ENCODE data around the gene AP3S1. TPM values are rescaled to one million over a fixed set of nuclear protein-coding genes. Genes with fewer than 3 reads are reported as not detected.

The AP3S1 gene
- total RNA-seq, 1 experiment from 2014 or later: 60.8 TPM

DNA sequence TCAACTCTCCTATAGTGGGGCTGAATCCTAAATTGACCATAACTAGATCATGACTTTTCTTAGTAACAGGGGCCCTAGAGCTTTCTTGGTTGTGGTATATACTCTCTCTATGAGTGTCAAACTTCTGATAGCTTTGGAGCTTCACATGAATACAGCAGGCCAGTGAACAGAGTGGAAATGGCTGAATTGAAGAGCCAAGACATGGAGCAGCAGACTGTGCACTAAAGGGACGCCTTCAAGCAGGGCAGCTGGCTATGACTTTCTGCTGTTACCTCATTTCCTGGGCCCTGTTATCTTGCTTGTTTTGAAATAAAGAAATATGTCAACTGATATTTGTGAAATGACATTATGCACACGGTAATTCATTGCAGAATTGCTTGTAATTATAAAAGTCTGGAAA is 41.6 kb upstream of the AP3S1 start:
- ChIA-PET POLR2A (interaction anchor here (0.7 to 0.9 kb wide), 2 partner anchors 15 to 165 kb away, joined by 3 read pairs; no protein-coding TSS in a partner anchor), CTCF (no interaction called here)
- no peak for DNase-seq (ENCODE audit: low spot score)
- Mint-ChIP-seq H3K4me1 (no peaks in the 10 kb centered on the region), H3K9me3 (no peaks in the 10 kb centered on the region), H3K27me3 (ENCODE audit: low read depth) (no peaks in the 10 kb centered on the region), H3K36me3 (peaks cover 10% of the 10 kb centered on the region), H3K27ac (no peak overlapping the region), H3K4me3 (no peak overlapping the region)
- no peak for TF ChIP-seq ZNF396 (CRISPR knock-in tag; IDR thresholded peaks at IDR 0.05; ENCODE audit: borderline replicate concordance)
- TF ChIP-seq, protein P1, sequence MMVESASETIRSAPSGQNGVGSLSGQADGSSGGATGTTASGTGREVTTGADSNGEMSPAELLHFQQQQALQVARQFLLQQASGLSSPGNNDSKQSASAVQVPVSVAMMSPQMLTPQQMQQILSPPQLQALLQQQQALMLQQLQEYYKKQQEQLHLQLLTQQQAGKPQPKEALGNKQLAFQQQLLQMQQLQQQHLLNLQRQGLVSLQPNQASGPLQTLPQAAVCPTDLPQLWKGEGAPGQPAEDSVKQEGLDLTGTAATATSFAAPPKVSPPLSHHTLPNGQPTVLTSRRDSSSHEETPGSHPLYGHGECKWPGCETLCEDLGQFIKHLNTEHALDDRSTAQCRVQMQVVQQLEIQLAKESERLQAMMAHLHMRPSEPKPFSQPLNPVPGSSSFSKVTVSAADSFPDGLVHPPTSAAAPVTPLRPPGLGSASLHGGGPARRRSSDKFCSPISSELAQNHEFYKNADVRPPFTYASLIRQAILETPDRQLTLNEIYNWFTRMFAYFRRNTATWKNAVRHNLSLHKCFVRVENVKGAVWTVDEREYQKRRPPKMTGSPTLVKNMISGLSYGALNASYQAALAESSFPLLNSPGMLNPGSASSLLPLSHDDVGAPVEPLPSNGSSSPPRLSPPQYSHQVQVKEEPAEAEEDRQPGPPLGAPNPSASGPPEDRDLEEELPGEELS (CRISPR knock-in tag; IDR thresholded peaks at IDR 0.05): no peak
- TF ChIP-seq FOXJ3 (CRISPR knock-in tag; IDR thresholded peaks at IDR 0.05; ENCODE audit: borderline replicate concordance): no peak
- TF ChIP-seq, protein P2, sequence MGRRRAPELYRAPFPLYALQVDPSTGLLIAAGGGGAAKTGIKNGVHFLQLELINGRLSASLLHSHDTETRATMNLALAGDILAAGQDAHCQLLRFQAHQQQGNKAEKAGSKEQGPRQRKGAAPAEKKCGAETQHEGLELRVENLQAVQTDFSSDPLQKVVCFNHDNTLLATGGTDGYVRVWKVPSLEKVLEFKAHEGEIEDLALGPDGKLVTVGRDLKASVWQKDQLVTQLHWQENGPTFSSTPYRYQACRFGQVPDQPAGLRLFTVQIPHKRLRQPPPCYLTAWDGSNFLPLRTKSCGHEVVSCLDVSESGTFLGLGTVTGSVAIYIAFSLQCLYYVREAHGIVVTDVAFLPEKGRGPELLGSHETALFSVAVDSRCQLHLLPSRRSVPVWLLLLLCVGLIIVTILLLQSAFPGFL (CRISPR knock-in tag; IDR thresholded peaks at IDR 0.05; ENCODE audit: borderline replicate concordance): no peak
- TF ChIP-seq, protein P3, sequence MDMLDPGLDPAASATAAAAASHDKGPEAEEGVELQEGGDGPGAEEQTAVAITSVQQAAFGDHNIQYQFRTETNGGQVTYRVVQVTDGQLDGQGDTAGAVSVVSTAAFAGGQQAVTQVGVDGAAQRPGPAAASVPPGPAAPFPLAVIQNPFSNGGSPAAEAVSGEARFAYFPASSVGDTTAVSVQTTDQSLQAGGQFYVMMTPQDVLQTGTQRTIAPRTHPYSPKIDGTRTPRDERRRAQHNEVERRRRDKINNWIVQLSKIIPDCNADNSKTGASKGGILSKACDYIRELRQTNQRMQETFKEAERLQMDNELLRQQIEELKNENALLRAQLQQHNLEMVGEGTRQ (CRISPR knock-in tag; IDR thresholded peaks at IDR 0.05): no peak
- ATAC-seq: no peak

DNA sequence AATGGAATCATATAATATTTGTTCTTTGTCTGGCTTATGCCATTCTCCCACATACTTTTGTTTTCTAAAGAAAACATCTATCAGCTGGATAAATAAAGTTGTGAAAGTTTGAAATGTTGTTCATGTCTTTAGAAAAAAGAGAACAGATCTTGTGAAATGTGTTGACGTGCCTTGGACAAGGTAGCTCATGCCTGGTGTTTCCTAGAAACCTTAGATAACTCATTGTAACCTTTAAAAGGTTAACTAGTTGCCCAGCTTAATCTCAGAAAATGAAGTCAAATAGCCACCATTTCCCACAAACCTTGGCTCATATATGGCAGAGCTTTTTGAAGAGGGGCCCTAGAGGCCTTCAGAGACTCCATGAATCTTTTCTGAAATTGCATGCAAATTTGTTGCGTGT is 40.6 kb upstream of the AP3S1 start:
- ATAC-seq (no peak), DNase-seq (ENCODE audit: low spot score) (no peak)
- H3K36me3 Mint-ChIP-seq: peaks cover 11% of the 10 kb centered on the region
- CTCF ChIA-PET: no interaction called here
- H3K9me3 Mint-ChIP-seq: no peaks in the 10 kb centered on the region
- TF ChIP-seq, protein P4, sequence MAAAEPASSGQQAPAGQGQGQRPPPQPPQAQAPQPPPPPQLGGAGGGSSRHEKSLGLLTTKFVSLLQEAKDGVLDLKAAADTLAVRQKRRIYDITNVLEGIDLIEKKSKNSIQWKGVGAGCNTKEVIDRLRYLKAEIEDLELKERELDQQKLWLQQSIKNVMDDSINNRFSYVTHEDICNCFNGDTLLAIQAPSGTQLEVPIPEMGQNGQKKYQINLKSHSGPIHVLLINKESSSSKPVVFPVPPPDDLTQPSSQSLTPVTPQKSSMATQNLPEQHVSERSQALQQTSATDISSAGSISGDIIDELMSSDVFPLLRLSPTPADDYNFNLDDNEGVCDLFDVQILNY (CRISPR knock-in tag; IDR thresholded peaks at IDR 0.05): no peak
- TF ChIP-seq, protein P2 (CRISPR knock-in tag; IDR thresholded peaks at IDR 0.05; ENCODE audit: borderline replicate concordance): no peak
- TF ChIP-seq, protein P5, sequence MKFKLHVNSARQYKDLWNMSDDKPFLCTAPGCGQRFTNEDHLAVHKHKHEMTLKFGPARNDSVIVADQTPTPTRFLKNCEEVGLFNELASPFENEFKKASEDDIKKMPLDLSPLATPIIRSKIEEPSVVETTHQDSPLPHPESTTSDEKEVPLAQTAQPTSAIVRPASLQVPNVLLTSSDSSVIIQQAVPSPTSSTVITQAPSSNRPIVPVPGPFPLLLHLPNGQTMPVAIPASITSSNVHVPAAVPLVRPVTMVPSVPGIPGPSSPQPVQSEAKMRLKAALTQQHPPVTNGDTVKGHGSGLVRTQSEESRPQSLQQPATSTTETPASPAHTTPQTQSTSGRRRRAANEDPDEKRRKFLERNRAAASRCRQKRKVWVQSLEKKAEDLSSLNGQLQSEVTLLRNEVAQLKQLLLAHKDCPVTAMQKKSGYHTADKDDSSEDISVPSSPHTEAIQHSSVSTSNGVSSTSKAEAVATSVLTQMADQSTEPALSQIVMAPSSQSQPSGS (CRISPR knock-in tag; IDR thresholded peaks at IDR 0.05; ENCODE audit: borderline replicate concordance, low read depth): no peak
- TF ChIP-seq ZNF671 (CRISPR knock-in tag; IDR thresholded peaks at IDR 0.05): no peak
- H3K4me3 Mint-ChIP-seq: no peak overlapping the region
- peaks cover under 1% of the 10 kb centered on the region for H3K4me1 Mint-ChIP-seq
- H3K27me3 Mint-ChIP-seq (ENCODE audit: low read depth): no peaks in the 10 kb centered on the region
- POLR2A ChIA-PET: no interaction called here
- no peak overlapping the region for H3K27ac Mint-ChIP-seq

DNA sequence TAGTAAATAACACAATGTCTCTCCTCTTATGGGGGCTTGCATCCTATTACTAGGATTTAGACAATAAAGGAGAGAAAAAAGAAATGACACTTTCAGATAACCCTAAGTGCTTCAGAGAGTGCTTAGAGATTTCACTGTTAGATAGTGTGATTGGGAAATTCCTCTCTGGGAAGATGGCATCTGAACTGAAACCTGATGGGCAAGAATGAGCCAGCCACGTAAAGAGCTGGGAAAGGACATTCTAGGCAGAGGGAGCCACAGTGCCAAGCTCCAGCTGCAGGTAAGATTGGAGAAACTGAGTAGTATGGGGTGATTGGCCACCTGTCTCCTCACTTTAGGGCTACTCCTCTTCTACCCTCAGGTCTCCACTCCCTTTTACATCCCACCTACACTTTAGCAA is 39.8 kb upstream of the AP3S1 start:
- H3K27me3 Mint-ChIP-seq (ENCODE audit: low read depth): no peaks in the 10 kb centered on the region
- TF ChIP-seq, protein P6, sequence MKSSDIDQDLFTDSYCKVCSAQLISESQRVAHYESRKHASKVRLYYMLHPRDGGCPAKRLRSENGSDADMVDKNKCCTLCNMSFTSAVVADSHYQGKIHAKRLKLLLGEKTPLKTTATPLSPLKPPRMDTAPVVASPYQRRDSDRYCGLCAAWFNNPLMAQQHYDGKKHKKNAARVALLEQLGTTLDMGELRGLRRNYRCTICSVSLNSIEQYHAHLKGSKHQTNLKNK (CRISPR knock-in tag; IDR thresholded peaks at IDR 0.05): no peak
- no peak for TF ChIP-seq RELA (CRISPR knock-in tag; IDR thresholded peaks at IDR 0.05; ENCODE audit: borderline replicate concordance)
- TF ChIP-seq, protein P7, sequence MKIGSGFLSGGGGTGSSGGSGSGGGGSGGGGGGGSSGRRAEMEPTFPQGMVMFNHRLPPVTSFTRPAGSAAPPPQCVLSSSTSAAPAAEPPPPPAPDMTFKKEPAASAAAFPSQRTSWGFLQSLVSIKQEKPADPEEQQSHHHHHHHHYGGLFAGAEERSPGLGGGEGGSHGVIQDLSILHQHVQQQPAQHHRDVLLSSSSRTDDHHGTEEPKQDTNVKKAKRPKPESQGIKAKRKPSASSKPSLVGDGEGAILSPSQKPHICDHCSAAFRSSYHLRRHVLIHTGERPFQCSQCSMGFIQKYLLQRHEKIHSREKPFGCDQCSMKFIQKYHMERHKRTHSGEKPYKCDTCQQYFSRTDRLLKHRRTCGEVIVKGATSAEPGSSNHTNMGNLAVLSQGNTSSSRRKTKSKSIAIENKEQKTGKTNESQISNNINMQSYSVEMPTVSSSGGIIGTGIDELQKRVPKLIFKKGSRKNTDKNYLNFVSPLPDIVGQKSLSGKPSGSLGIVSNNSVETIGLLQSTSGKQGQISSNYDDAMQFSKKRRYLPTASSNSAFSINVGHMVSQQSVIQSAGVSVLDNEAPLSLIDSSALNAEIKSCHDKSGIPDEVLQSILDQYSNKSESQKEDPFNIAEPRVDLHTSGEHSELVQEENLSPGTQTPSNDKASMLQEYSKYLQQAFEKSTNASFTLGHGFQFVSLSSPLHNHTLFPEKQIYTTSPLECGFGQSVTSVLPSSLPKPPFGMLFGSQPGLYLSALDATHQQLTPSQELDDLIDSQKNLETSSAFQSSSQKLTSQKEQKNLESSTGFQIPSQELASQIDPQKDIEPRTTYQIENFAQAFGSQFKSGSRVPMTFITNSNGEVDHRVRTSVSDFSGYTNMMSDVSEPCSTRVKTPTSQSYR (CRISPR knock-in tag; IDR thresholded peaks at IDR 0.05): no peak
- TF ChIP-seq NR2C2 (CRISPR knock-in tag; IDR thresholded peaks at IDR 0.05): no peak
- TF ChIP-seq TEAD4 (CRISPR knock-in tag; IDR thresholded peaks at IDR 0.05): no peak
- no peak for TF ChIP-seq ZNF423 (CRISPR knock-in tag; IDR thresholded peaks at IDR 0.05)
- TF ChIP-seq ZNF263 (CRISPR knock-in tag; IDR thresholded peaks at IDR 0.05; ENCODE audit: low read depth): no peak
- TF ChIP-seq, protein P8, sequence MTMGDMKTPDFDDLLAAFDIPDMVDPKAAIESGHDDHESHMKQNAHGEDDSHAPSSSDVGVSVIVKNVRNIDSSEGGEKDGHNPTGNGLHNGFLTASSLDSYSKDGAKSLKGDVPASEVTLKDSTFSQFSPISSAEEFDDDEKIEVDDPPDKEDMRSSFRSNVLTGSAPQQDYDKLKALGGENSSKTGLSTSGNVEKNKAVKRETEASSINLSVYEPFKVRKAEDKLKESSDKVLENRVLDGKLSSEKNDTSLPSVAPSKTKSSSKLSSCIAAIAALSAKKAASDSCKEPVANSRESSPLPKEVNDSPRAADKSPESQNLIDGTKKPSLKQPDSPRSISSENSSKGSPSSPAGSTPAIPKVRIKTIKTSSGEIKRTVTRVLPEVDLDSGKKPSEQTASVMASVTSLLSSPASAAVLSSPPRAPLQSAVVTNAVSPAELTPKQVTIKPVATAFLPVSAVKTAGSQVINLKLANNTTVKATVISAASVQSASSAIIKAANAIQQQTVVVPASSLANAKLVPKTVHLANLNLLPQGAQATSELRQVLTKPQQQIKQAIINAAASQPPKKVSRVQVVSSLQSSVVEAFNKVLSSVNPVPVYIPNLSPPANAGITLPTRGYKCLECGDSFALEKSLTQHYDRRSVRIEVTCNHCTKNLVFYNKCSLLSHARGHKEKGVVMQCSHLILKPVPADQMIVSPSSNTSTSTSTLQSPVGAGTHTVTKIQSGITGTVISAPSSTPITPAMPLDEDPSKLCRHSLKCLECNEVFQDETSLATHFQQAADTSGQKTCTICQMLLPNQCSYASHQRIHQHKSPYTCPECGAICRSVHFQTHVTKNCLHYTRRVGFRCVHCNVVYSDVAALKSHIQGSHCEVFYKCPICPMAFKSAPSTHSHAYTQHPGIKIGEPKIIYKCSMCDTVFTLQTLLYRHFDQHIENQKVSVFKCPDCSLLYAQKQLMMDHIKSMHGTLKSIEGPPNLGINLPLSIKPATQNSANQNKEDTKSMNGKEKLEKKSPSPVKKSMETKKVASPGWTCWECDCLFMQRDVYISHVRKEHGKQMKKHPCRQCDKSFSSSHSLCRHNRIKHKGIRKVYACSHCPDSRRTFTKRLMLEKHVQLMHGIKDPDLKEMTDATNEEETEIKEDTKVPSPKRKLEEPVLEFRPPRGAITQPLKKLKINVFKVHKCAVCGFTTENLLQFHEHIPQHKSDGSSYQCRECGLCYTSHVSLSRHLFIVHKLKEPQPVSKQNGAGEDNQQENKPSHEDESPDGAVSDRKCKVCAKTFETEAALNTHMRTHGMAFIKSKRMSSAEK (CRISPR knock-in tag; IDR thresholded peaks at IDR 0.05; ENCODE audit: borderline replicate concordance): no peak

More for the DNA sequence above, 39.8 kb upstream of the AP3S1 start:
- no peak for DNase-seq (ENCODE audit: low spot score)
- H3K9me3 Mint-ChIP-seq: no peaks in the 10 kb centered on the region
- POLR2A ChIA-PET: no interaction called here
- no peak overlapping the region for H3K27ac Mint-ChIP-seq
- no peak overlapping the region for H3K4me3 Mint-ChIP-seq
- H3K4me1 Mint-ChIP-seq: peaks cover 9% of the 10 kb centered on the region
- CTCF ChIA-PET: no interaction called here
- no peak for ATAC-seq
- H3K36me3 Mint-ChIP-seq: peaks cover 11% of the 10 kb centered on the region

All from WTC11 (cell line).